Measurements from ENCODE around the gene EFCAB7. TPM values are rescaled to one million over a fixed set of nuclear protein-coding genes. Genes with fewer than 3 reads are reported as not detected.

EFCAB7 gene
- polyA plus RNA-seq, 2 donors = 2.0 to 2.8 TPM

GRCh38 chr1:63509718-63510117 is 13.6 kb upstream of the EFCAB7 start:
- Histone ChIP-seq H3K4me1 (ENCODE audit: control insufficient read depth in 2 of 2, insufficient read depth in 2 of 2, low read length in 1 of 2) (no peaks in the 10 kb centered on the region), H3K4me3 (ENCODE audit: low read depth in 1 of 2, low read length in 2 of 2) (no peak overlapping the region), H3K36me3 (ENCODE audit: control insufficient read depth in 2 of 2, insufficient read depth in 2 of 2, low read length in 1 of 2) (no peaks in the 10 kb centered on the region), H3K27me3 (ENCODE audit: control insufficient read depth in 1 of 2, insufficient read depth in 2 of 2, low read length in 2 of 2) (no peaks in the 10 kb centered on the region), H3K27ac (ENCODE audit: low read depth in 2 of 2, low read length in 1 of 2) (no peak overlapping the region), H3K9me3 (ENCODE audit: control insufficient read depth in 2 of 2, insufficient read depth in 1 of 2, low read depth in 1 of 2, low read length in 1 of 2) (no peaks in the 10 kb centered on the region)
- 87 to 89% methylated on average over 10 of the region's 10 CpGs for WGBS, 2 donors

- H3K27ac ChIP-seq (ENCODE audit: low read depth in 2 of 2, low read length in 1 of 2) = no peak overlapping the region
- H3K27me3 ChIP-seq (ENCODE audit: control insufficient read depth in 1 of 2, insufficient read depth in 2 of 2, low read length in 2 of 2) = no peaks in the 10 kb centered on the region
- H3K36me3 ChIP-seq (ENCODE audit: control insufficient read depth in 2 of 2, insufficient read depth in 2 of 2, low read length in 1 of 2) = no peaks in the 10 kb centered on the region
- no peaks in the 10 kb centered on the region for H3K4me1 ChIP-seq (ENCODE audit: control insufficient read depth in 2 of 2, insufficient read depth in 2 of 2, low read length in 1 of 2)
- no peak overlapping the region for H3K4me3 ChIP-seq (ENCODE audit: low read depth in 1 of 2, low read length in 2 of 2)
- no peaks in the 10 kb centered on the region for H3K9me3 ChIP-seq (ENCODE audit: control insufficient read depth in 2 of 2, insufficient read depth in 1 of 2, low read depth in 1 of 2, low read length in 1 of 2)
Measured at GRCh38 chr1:63512584-63512983, 10.7 kb upstream of the EFCAB7 start.

GRCh38 chr1:63516629-63517028 is 6.7 kb upstream of the EFCAB7 start:
- Histone ChIP-seq H3K27me3 (ENCODE audit: control insufficient read depth in 1 of 2, insufficient read depth in 2 of 2, low read length in 2 of 2) (no peaks in the 10 kb centered on the region), H3K9me3 (ENCODE audit: control insufficient read depth in 2 of 2, insufficient read depth in 1 of 2, low read depth in 1 of 2, low read length in 1 of 2) (no peaks in the 10 kb centered on the region), H3K4me3 (ENCODE audit: low read depth in 1 of 2, low read length in 2 of 2) (no peak overlapping the region), H3K36me3 (ENCODE audit: control insufficient read depth in 2 of 2, insufficient read depth in 2 of 2, low read length in 1 of 2) (no peaks in the 10 kb centered on the region), H3K27ac (ENCODE audit: low read depth in 2 of 2, low read length in 1 of 2) (no peak overlapping the region), H3K4me1 (ENCODE audit: control insufficient read depth in 2 of 2, insufficient read depth in 2 of 2, low read length in 1 of 2) (no peaks in the 10 kb centered on the region)
- 88 to 91% methylated on average over 2 of the region's 2 CpGs for WGBS, 2 donors

DNA sequence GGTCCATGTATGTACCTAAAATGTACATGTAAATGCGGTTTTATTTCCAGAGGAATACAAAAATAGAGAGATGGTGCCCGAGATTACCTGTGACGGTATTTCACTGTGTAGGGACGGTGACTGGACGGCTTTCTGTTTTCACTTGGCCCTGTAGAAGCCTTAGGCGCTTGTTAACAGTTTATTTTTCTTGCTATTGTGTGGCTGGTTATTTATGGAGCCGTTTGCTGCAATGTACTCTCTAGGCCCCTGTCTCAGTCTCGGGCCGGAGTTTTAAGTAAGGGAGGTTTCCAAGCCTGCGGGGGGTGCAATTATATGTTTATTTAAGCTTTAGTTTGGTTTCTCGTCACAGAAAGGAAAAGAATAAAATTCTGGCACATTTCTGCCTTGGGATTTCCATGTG is 413 bp downstream of the EFCAB7 start:
- no peaks in the 10 kb centered on the region for H3K27me3 ChIP-seq (ENCODE audit: control insufficient read depth in 1 of 2, insufficient read depth in 2 of 2, low read length in 2 of 2)
- peak overlapping the region; percentile 66 to 80 for H3K4me3 ChIP-seq (ENCODE audit: low read depth in 1 of 2, low read length in 2 of 2)
- no peaks in the 10 kb centered on the region for H3K4me1 ChIP-seq (ENCODE audit: control insufficient read depth in 2 of 2, insufficient read depth in 2 of 2, low read length in 1 of 2)
- 0 to 2% methylated on average over 11 of the region's 11 CpGs for WGBS, 2 donors
- no peaks in the 10 kb centered on the region for H3K9me3 ChIP-seq (ENCODE audit: control insufficient read depth in 2 of 2, insufficient read depth in 1 of 2, low read depth in 1 of 2, low read length in 1 of 2)
- H3K36me3 ChIP-seq (ENCODE audit: control insufficient read depth in 2 of 2, insufficient read depth in 2 of 2, low read length in 1 of 2) = no peaks in the 10 kb centered on the region
- H3K27ac ChIP-seq (ENCODE audit: low read depth in 2 of 2, low read length in 1 of 2) = peak overlapping the region; percentile 87 to 89

- Histone ChIP-seq H3K4me3 (ENCODE audit: low read depth in 1 of 2, low read length in 2 of 2) (peak overlapping the region in 1 of 2 donors; percentile 80), H3K36me3 (ENCODE audit: control insufficient read depth in 2 of 2, insufficient read depth in 2 of 2, low read length in 1 of 2) (no peaks in the 10 kb centered on the region), H3K9me3 (ENCODE audit: control insufficient read depth in 2 of 2, insufficient read depth in 1 of 2, low read depth in 1 of 2, low read length in 1 of 2) (no peaks in the 10 kb centered on the region), H3K27me3 (ENCODE audit: control insufficient read depth in 1 of 2, insufficient read depth in 2 of 2, low read length in 2 of 2) (no peaks in the 10 kb centered on the region), H3K4me1 (ENCODE audit: control insufficient read depth in 2 of 2, insufficient read depth in 2 of 2, low read length in 1 of 2) (no peaks in the 10 kb centered on the region), H3K27ac (ENCODE audit: low read depth in 2 of 2, low read length in 1 of 2) (no peak overlapping the region)
- WGBS, 2 donors = 42 to 54% methylated on average over 3 of the region's 3 CpGs
Measured at GRCh38 chr1:63524201-63524600, 876 bp downstream of the EFCAB7 start.

- Histone ChIP-seq H3K27me3 (ENCODE audit: control insufficient read depth in 1 of 2, insufficient read depth in 2 of 2, low read length in 2 of 2) (no peaks in the 10 kb centered on the region), H3K27ac (ENCODE audit: low read depth in 2 of 2, low read length in 1 of 2) (no peak overlapping the region), H3K9me3 (ENCODE audit: control insufficient read depth in 2 of 2, insufficient read depth in 1 of 2, low read depth in 1 of 2, low read length in 1 of 2) (no peaks in the 10 kb centered on the region), H3K4me1 (ENCODE audit: control insufficient read depth in 2 of 2, insufficient read depth in 2 of 2, low read length in 1 of 2) (no peaks in the 10 kb centered on the region), H3K36me3 (ENCODE audit: control insufficient read depth in 2 of 2, insufficient read depth in 2 of 2, low read length in 1 of 2) (no peaks in the 10 kb centered on the region), H3K4me3 (ENCODE audit: low read depth in 1 of 2, low read length in 2 of 2) (no peak overlapping the region)
- WGBS, 2 donors = 79% methylated on average over 1 of the region's 1 CpG
Measured at GRCh38 chr1:63532727-63533126, 9.4 kb downstream of the EFCAB7 start.

DNA sequence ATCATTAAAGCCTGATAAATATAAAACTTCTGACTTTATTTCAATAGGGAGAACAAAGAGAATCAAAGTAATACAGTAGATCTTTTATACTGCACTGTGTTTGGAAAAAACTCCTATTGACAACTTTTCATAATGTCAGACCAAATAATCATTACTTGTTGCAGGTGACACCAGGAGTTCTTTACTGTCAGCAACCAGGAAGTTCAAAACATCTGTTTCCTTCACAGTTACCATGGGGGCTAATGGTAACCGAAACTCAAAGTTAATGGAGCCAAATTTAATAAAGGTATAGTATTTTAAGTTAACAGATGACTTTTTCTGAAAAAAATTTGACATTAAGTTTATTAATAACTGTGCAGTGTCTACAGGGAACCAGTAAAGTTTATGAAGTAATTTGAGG is 10.6 kb downstream of the EFCAB7 start:
- Histone ChIP-seq H3K27me3 (ENCODE audit: control insufficient read depth in 1 of 2, insufficient read depth in 2 of 2, low read length in 2 of 2) (no peaks in the 10 kb centered on the region), H3K27ac (ENCODE audit: low read depth in 2 of 2, low read length in 1 of 2) (no peak overlapping the region), H3K9me3 (ENCODE audit: control insufficient read depth in 2 of 2, insufficient read depth in 1 of 2, low read depth in 1 of 2, low read length in 1 of 2) (no peaks in the 10 kb centered on the region), H3K4me3 (ENCODE audit: low read depth in 1 of 2, low read length in 2 of 2) (no peak overlapping the region), H3K36me3 (ENCODE audit: control insufficient read depth in 2 of 2, insufficient read depth in 2 of 2, low read length in 1 of 2) (no peaks in the 10 kb centered on the region), H3K4me1 (ENCODE audit: control insufficient read depth in 2 of 2, insufficient read depth in 2 of 2, low read length in 1 of 2) (no peaks in the 10 kb centered on the region)
- 90 to 92% methylated on average over 1 of the region's 1 CpG for WGBS, 2 donors

DNA sequence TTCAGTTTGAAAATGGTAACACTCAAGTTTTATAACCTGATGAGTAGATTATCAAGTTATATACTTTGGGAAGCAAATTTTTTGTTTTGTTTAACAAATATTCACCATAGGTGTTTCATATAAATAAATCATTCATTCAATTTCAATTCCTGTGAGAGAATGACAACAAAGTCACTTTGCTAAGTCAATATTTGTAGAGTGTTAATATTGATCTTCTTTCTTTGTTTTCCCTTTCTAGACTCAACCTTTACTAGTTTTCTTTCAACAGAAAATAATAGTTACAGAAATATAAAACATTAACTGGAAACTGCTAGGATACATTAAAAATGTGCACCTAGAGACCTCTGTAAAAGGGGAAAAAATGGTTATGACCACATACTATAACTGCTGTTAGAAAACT is 11.1 kb downstream of the EFCAB7 start:
- Histone ChIP-seq H3K4me3 (ENCODE audit: low read depth in 1 of 2, low read length in 2 of 2) (no peak overlapping the region), H3K27ac (ENCODE audit: low read depth in 2 of 2, low read length in 1 of 2) (no peak overlapping the region), H3K36me3 (ENCODE audit: control insufficient read depth in 2 of 2, insufficient read depth in 2 of 2, low read length in 1 of 2) (no peaks in the 10 kb centered on the region), H3K27me3 (ENCODE audit: control insufficient read depth in 1 of 2, insufficient read depth in 2 of 2, low read length in 2 of 2) (no peaks in the 10 kb centered on the region), H3K4me1 (ENCODE audit: control insufficient read depth in 2 of 2, insufficient read depth in 2 of 2, low read length in 1 of 2) (no peaks in the 10 kb centered on the region), H3K9me3 (ENCODE audit: control insufficient read depth in 2 of 2, insufficient read depth in 1 of 2, low read depth in 1 of 2, low read length in 1 of 2) (no peaks in the 10 kb centered on the region)

DNA sequence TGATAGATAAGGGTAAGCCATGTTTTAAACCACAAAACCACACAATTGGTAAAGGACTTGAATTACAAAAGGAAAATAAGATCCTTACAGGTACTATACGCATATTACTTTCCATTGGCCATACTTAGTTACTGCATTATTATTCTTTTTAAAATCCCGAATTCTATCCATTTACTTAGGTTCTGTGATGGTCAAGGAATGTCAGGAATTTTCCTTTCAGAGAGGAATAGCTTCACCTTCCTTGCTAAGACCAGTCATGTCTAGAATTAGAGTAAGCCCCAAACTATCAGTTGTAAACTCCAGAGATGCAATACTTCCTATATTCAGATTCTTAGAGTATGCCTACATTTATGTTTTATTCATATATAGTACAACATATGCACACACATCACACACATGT is 13.7 kb downstream of the EFCAB7 start:
- Histone ChIP-seq H3K27me3 (ENCODE audit: control insufficient read depth in 1 of 2, insufficient read depth in 2 of 2, low read length in 2 of 2) (no peaks in the 10 kb centered on the region), H3K4me1 (ENCODE audit: control insufficient read depth in 2 of 2, insufficient read depth in 2 of 2, low read length in 1 of 2) (no peaks in the 10 kb centered on the region), H3K27ac (ENCODE audit: low read depth in 2 of 2, low read length in 1 of 2) (no peak overlapping the region), H3K36me3 (ENCODE audit: control insufficient read depth in 2 of 2, insufficient read depth in 2 of 2, low read length in 1 of 2) (no peaks in the 10 kb centered on the region), H3K4me3 (ENCODE audit: low read depth in 1 of 2, low read length in 2 of 2) (no peak overlapping the region), H3K9me3 (ENCODE audit: control insufficient read depth in 2 of 2, insufficient read depth in 1 of 2, low read depth in 1 of 2, low read length in 1 of 2) (no peaks in the 10 kb centered on the region)
- WGBS, 2 donors = 75 to 86% methylated on average over 2 of the region's 2 CpGs

DNA sequence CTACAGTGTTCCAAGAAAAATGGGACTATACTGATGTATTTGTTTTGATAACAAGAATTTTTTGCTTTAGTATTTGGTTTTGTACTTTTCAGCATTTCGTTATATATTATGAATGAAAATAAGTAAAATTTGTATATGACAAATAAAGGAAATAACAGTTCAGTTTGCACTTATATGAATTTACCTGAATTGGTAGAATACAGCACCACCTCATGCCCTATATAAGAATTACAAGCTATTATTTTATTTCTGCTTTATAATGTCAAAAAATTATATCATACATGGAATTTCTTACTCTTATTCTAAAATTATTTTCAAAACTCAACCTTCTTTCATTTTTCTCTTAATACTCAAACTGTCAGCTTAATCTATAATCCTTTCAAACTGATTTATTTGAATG is 14.6 kb downstream of the EFCAB7 start:
- Histone ChIP-seq H3K4me3 (ENCODE audit: low read depth in 1 of 2, low read length in 2 of 2) (no peak overlapping the region), H3K36me3 (ENCODE audit: control insufficient read depth in 2 of 2, insufficient read depth in 2 of 2, low read length in 1 of 2) (no peaks in the 10 kb centered on the region), H3K27ac (ENCODE audit: low read depth in 2 of 2, low read length in 1 of 2) (no peak overlapping the region), H3K4me1 (ENCODE audit: control insufficient read depth in 2 of 2, insufficient read depth in 2 of 2, low read length in 1 of 2) (no peaks in the 10 kb centered on the region), H3K9me3 (ENCODE audit: control insufficient read depth in 2 of 2, insufficient read depth in 1 of 2, low read depth in 1 of 2, low read length in 1 of 2) (no peaks in the 10 kb centered on the region), H3K27me3 (ENCODE audit: control insufficient read depth in 1 of 2, insufficient read depth in 2 of 2, low read length in 2 of 2) (no peaks in the 10 kb centered on the region)
- 61 to 76% methylated on average over 1 of the region's 1 CpG for WGBS, 2 donors
